T-cell (primary cell): ENCODE measurements around the gene KCNT1. TPM values are rescaled to one million over a fixed set of nuclear protein-coding genes. Genes with fewer than 3 reads are reported as not detected.

Experiments
- ATAC-seq, 4 experiments: fragments of 200-7000 bp in 3 of 4; fragments of 150-1000 bp in 1 of 4; cut with Tn5 transposase; replicated peaks in 1 of 4; 1 replicate in 3 of 4; 2 replicates in 1 of 4; pipeline ENCODE4 v1.10.0; 2021; ENCODE audit warnings: moderate library complexity in 3 of 4, mild to moderate bottlenecking in 2 of 4, moderate number of reproducible peaks in 1 of 4
- CTCF ChIA-PET, 2 donors: fragments of 300-600 bp; sonication (Branson Sonifier 250); formaldehyde crosslinking; loops; one replicate each; lab custom pipeline; 2022; ENCODE audit warnings: antibody characterized with exemption in 2 of 2; lab: Charles Lee
- POLR2A ChIA-PET, 2 donors: fragments of 300-600 bp; sonication (Branson Sonifier 250); formaldehyde crosslinking; loops; one replicate each; lab custom pipeline; 2022; ENCODE audit warnings: antibody characterized with exemption in 2 of 2; lab: Charles Lee
- DNase-seq, 35 experiments: peaks; one replicate each; pipeline versions ENCODE4 v3.0.0 to v3.0.0-alpha.2; 2013 to 2023
- H3K27ac ChIP-seq: one replicate; pipeline ENCODE4 v1.5.1; 2013; ENCODE audit warnings: low read length
- H3K27me3 ChIP-seq, 2 experiments: replicated peaks in 1 of 2; 1 replicate in 1 of 2; 2 replicates in 1 of 2; pipeline versions ENCODE4 v1.6.1 to v1.7.0; 2013; ENCODE audit warnings: low read length in 1 of 2, mixed read lengths in 1 of 2; ENCODE audit not compliant: control insufficient read depth in 2 of 2, insufficient read depth in 2 of 2; ENCODE audit errors: extremely low read depth in 1 of 2
- H3K36me3 ChIP-seq, 2 donors: 1 replicate in 1 of 2; 2 replicates in 1 of 2; pipeline versions ENCODE4 v1.6.1 to v1.7.0; 2013; ENCODE audit warnings: low read length in 1 of 2; ENCODE audit not compliant: control insufficient read depth in 2 of 2, insufficient read depth in 1 of 2; ENCODE audit errors: extremely low read depth in 1 of 2
- H3K4me1 ChIP-seq, 2 experiments: 1 replicate in 1 of 2; 2 replicates in 1 of 2; pipeline versions ENCODE4 v1.6.1 to v1.7.0; 2013; ENCODE audit warnings: low read length in 2 of 2, mixed read lengths in 1 of 2; ENCODE audit not compliant: insufficient read depth in 2 of 2, control insufficient read depth in 1 of 2; ENCODE audit errors: extremely low read depth in 1 of 2
- H3K4me3 ChIP-seq, 2 donors: 1 replicate in 1 of 2; 2 replicates in 1 of 2; pipeline versions ENCODE4 v1.5.1 to v1.7.0; 2013; ENCODE audit warnings: mild to moderate bottlenecking in 2 of 2, low read length in 1 of 2, moderate library complexity in 1 of 2; ENCODE audit not compliant: control insufficient read depth in 1 of 2; ENCODE audit errors: extremely low read depth in 1 of 2
- H3K9me3 ChIP-seq: 2 replicates; pipeline ENCODE4 v1.7.0; 2013
- H3K27ac Mint-ChIP-seq, 2 donors: one replicate each; pipeline ENCODE4 v1.8.0; 2020 to 2021; ENCODE audit warnings: mild to moderate bottlenecking in 2 of 2, mixed read lengths in 2 of 2
- H3K27me3 Mint-ChIP-seq, 2 donors: one replicate each; pipeline ENCODE4 v1.8.0; 2021 to 2022; ENCODE audit warnings: mixed read lengths in 2 of 2
- H3K36me3 Mint-ChIP-seq: one replicate; pipeline ENCODE4 v1.8.0; 2021; ENCODE audit warnings: mixed read lengths
- H3K4me1 Mint-ChIP-seq, 3 donors: one replicate each; pipeline ENCODE4 v1.8.0; 2020 to 2022; ENCODE audit warnings: mixed read lengths in 3 of 3, mild to moderate bottlenecking in 1 of 3
- H3K4me3 Mint-ChIP-seq, 3 donors: one replicate each; pipeline ENCODE4 v1.8.0; 2020 to 2022; ENCODE audit warnings: mild to moderate bottlenecking in 3 of 3, mixed read lengths in 3 of 3, moderate library complexity in 3 of 3
- H3K9me3 Mint-ChIP-seq, 3 donors: one replicate each; pipeline ENCODE4 v1.8.0; 2020 to 2022; ENCODE audit warnings: mixed read lengths in 3 of 3
- WGBS: methylation state at CpG from one replicate; pipeline ENCODE4 v1.1.5; 2013; ENCODE audit warnings: missing lambda C conversion rate; ENCODE audit not compliant: insufficient coverage; 5-methylcytosine and 5-hydroxymethylcytosine counted together
- total RNA-seq, 35 experiments: library from RNA in 6 of 35; stranded (reverse) in 6 of 35; fragments of 120-200 nt in 1 of 35; gene quantifications; one replicate each; pipeline versions ENCODE4 v1.2.1 to v1.2.4 and lab custom pipeline; 2013 to 2026

Gene KCNT1
- total RNA-seq, 5 donors from 2014 or later (not counting 1 experiment from before 2014, with no cell fraction given), result 0.07 to 0.54 (median 0.16) TPM; not detected in 2

DNA sequence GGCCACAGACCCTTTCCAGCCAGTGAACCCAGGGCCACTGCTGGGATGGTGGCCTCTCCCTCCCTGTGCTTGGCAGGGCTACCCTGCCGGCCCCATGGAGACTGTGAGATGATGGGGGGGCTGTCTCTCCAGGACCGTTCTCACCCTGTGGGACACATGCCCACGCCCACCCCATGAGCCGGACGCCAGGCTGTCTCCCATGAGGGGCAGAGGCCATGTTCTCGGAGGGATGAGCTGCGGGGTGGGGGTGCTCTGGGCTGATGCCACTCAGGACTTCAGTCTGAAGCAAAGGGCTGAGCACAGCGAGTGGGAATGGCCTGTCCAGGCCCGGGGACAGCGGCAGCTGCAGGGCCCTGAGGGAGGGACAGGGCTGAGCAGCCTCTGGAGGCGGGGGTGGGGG lies 88.9 kb downstream of the KCNT1 start:
- 87% methylated on average over 10 of the region's 11 CpGs for WGBS
- ChIA-PET CTCF (no interaction called here), POLR2A (no interaction called here)
- DNase-seq, result no peak
- no peaks in the 10 kb centered on the region for H3K4me1 ChIP-seq
- no peak overlapping the region for H3K27ac ChIP-seq
- Mint-ChIP-seq H3K4me1 (no peaks in the 10 kb centered on the region), H3K27me3 (no peaks in the 10 kb centered on the region), H3K9me3 (no peaks in the 10 kb centered on the region), H3K27ac (no peak overlapping the region), H3K4me3 (no peak overlapping the region), H3K36me3 (no peaks in the 10 kb centered on the region)
- H3K9me3 ChIP-seq, result no peaks in the 10 kb centered on the region
- H3K36me3 ChIP-seq, result no peaks in the 10 kb centered on the region
- no peak for ATAC-seq
- H3K27me3 ChIP-seq, result peaks cover 0 to 11% of the 10 kb centered on the region in 2 experiments
- H3K4me3 ChIP-seq, result no peak overlapping the region

DNA sequence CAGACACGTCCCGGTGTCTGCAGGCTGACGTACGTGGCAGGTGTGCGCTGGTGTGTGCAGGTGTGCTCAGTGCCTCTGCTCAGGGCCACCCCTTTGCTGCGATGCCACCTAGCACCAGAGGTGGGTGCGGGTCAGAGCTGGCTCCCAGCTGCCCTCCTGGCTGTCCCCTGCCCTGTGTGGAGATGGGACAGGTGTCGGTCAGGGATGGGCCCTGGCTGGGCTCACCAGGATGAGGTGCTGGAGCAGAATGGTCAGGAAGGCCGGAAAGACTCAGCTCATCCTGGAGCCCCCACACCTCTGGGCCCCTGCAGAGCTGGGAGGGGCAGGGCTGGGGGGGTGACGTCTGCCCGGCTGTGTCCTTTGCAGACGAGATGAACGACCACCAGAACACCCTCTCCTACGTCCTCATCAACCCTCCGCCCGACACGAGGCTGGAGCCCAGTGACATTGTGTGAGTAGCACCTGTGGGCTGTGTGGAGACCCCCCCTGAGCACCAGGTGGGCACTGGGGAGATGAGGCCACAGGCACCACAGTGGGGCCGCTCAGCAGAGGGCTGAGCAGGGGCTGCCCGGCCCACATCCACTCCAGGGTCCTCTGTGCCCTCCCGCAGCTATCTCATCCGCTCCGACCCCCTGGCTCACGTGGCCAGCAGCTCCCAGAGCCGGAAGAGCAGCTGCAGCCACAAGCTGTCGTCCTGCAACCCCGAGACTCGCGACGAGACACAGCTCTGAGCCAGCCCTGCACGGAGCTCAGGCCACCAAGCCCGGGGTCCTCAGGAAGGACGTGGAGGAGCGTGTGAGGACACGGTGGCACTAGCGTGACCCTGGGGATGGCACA lies 89.7 kb downstream of the KCNT1 start:
- Mint-ChIP-seq H3K27ac (no peak overlapping the region), H3K9me3 (no peaks in the 10 kb centered on the region), H3K4me1 (no peaks in the 10 kb centered on the region), H3K27me3 (no peaks in the 10 kb centered on the region), H3K4me3 (no peak overlapping the region), H3K36me3 (no peaks in the 10 kb centered on the region)
- Histone ChIP-seq H3K36me3 (no peaks in the 10 kb centered on the region), H3K27me3 (peaks cover 0 to 11% of the 10 kb centered on the region in 2 experiments), H3K9me3 (no peaks in the 10 kb centered on the region), H3K27ac (no peak overlapping the region), H3K4me3 (no peak overlapping the region), H3K4me1 (no peaks in the 10 kb centered on the region)
- no peak for ATAC-seq
- POLR2A ChIA-PET, result no interaction called here
- CTCF ChIA-PET, result no interaction called here
- 80% methylated on average over 30 of the region's 35 CpGs for WGBS
- DNase-seq, result no peak

DNA sequence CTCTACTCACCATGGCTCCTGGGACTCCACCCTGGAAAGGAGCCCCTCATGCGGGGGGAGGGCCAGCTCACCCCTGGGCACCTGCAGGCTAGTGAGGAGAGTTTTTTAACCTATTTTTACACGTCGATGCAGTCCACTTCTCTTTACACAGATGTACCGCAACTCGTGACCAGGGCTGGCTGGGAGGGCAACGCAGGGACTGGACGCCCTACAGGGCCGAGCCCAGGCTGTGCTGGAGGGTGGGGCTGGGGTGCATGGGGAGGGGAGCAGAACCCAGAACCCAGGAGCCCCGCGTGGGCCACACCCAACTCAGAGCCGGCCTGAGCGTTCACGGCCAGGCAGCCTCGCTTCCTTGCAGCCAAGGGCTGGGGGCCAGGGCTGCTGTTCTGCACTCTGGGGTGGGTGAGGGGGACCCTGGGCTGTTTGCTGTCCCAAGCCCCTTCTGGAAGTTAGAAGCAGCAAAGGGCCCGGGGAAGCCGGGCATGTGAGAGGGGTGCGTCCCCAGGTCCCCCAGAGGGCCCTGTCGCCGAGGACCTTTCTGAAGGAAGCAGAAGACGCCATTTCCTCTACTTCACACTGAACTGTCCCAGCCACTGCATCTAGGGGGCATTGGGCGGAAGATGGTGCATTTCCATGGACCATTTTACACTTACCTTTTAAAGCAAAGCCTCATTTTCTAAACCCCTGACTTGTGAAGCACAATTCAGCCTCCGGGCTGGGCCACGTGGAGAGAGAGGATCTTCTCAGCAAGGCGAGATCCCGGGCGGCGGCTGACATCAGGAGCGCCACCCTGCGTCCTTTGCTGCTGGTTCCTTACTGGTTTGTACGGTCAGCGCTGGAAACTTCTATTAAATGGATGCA lies 90.5 kb downstream of the KCNT1 start:
- WGBS, result 75% methylated on average over 8 of the region's 31 CpGs
- no peaks in the 10 kb centered on the region for H3K36me3 Mint-ChIP-seq

DNA sequence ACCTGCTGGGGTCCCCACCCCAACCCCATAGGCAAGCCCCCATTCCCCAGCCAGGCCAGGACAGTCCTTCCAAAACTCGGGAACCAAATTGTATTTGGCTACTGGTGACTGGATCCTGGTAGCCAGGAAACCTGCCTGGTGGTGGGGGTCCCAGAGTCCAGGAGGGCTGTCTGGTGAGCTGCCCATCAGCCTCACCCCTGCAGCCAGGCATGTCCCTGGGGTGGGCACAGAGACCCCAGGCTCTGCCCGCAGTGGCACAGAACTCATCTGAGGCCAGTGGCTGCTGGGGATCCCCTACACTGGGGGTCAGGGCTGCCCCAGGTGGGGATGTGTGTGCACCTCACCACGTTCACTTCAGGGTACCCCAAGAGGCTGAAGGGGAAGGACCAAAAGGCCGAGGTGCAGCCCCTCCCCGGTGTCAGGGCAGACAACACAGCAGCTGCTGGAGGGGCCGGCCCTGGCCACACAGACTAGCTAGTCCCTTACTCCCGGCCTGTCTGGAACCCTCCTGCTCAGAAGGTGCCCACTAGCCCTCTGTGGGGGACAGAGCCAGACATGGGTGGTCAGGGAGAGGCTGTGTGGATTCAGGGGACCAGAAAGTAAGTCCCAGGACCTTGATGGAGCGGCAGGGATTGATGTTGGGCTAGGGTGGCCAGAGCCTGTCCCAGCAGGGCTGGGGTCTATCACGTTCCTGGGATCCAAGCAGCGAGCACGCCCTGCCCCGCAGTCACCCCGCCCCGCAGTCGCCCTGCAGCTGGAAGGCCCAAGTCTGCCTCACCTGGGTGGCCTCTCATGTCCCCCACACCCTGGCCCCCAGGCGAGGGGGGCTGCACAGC lies 91.5 kb downstream of the KCNT1 start:
- Mint-ChIP-seq H3K4me1 (no peaks in the 10 kb centered on the region), H3K27ac (no peak overlapping the region), H3K4me3 (no peak overlapping the region), H3K9me3 (no peaks in the 10 kb centered on the region), H3K27me3 (peaks cover 0 to 1% of the 10 kb centered on the region in 2 donors), H3K36me3 (no peaks in the 10 kb centered on the region)
- Histone ChIP-seq H3K9me3 (no peaks in the 10 kb centered on the region), H3K4me3 (no peak overlapping the region), H3K4me1 (no peaks in the 10 kb centered on the region), H3K36me3 (no peaks in the 10 kb centered on the region), H3K27me3 (peaks cover 0 to 17% of the 10 kb centered on the region in 2 experiments), H3K27ac (no peak overlapping the region)
- DNase-seq, result no peak
- 79% methylated on average over 13 of the region's 16 CpGs for WGBS
- ATAC-seq, result no peak
- ChIA-PET POLR2A (no interaction called here), CTCF (no interaction called here)

More for the DNA sequence above, 90.5 kb downstream of the KCNT1 start:
- ATAC-seq (no peak), DNase-seq (no peak)
- H3K36me3 ChIP-seq, result no peaks in the 10 kb centered on the region
- Mint-ChIP-seq H3K4me1 (no peaks in the 10 kb centered on the region), H3K9me3 (no peaks in the 10 kb centered on the region), H3K27me3 (no peaks in the 10 kb centered on the region), H3K4me3 (no peak overlapping the region), H3K27ac (no peak overlapping the region)
- H3K27ac ChIP-seq, result no peak overlapping the region
- peaks cover 0 to 14% of the 10 kb centered on the region in 2 experiments for H3K27me3 ChIP-seq
- POLR2A ChIA-PET, result no interaction called here
- no peaks in the 10 kb centered on the region for H3K4me1 ChIP-seq
- no peaks in the 10 kb centered on the region for H3K9me3 ChIP-seq
- no peak overlapping the region for H3K4me3 ChIP-seq
- CTCF ChIA-PET, result no interaction called here

DNA sequence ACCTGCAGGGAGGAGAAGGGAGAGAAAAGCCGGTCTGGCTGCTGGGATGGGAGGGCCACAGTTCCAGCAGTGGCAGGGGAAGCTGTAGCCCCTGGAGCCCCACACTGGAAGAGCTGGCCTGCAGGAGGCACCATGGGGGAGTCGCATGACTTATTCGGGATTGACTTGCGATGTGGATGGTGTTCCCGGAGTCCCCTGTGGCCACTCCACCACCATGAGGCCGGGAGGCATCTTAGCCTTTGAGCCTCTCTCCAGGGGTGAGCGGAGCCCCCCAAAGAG lies 92.0 kb downstream of the KCNT1 start:
- DNase-seq, result no peak
- WGBS, result 90% methylated on average over 6 of the region's 7 CpGs
- POLR2A ChIA-PET, result no interaction called here

DNA sequence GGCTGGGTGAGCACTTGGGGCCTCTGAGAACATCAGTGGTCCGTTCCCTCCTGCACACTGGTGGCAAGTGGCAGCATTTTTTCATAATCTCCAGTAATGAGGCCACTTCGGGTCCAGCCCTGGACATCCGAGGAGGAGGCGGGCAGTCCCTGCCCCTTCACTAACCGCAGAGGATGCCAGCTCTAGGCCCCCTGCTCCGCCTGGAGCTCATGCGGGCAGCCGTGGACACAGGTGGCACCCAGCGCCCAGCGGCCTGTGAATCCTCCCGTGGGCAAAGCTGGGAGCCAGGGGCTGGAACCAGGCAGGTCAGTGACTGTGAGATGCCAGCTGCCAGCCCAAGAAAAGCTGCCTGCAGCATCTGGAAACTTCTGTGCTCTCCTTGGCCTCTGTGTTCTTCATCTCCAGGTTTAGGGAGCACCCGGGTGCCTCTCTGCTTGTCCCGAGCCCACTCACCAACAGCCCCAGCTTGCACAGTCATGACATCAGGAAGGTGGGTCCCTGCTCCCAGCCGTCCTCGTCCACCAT lies 92.4 kb downstream of the KCNT1 start:
- DNase-seq (no peak), ATAC-seq (no peak)
- ChIA-PET POLR2A (no interaction called here), CTCF (no interaction called here)
- WGBS, result 87% methylated on average over 13 of the region's 15 CpGs
- Histone ChIP-seq H3K27me3 (peaks cover 0 to 14% of the 10 kb centered on the region in 2 experiments), H3K27ac (no peak overlapping the region), H3K36me3 (no peaks in the 10 kb centered on the region), H3K4me3 (no peak overlapping the region), H3K9me3 (no peaks in the 10 kb centered on the region), H3K4me1 (no peaks in the 10 kb centered on the region)
- peaks cover 0 to 1% of the 10 kb centered on the region in 2 donors for H3K27me3 Mint-ChIP-seq
- no peak overlapping the region for H3K27ac Mint-ChIP-seq
- no peak overlapping the region for H3K4me3 Mint-ChIP-seq
- H3K9me3 Mint-ChIP-seq, result no peaks in the 10 kb centered on the region
- H3K36me3 Mint-ChIP-seq, result no peaks in the 10 kb centered on the region
- H3K4me1 Mint-ChIP-seq, result no peaks in the 10 kb centered on the region

More for the DNA sequence above, 92.0 kb downstream of the KCNT1 start:
- no peaks in the 10 kb centered on the region for H3K4me1 Mint-ChIP-seq
- no peaks in the 10 kb centered on the region for H3K36me3 ChIP-seq
- H3K9me3 ChIP-seq, result no peaks in the 10 kb centered on the region
- H3K27ac Mint-ChIP-seq, result no peak overlapping the region
- H3K4me3 Mint-ChIP-seq, result no peak overlapping the region
- ATAC-seq, result no peak
- CTCF ChIA-PET, result no interaction called here
- no peak overlapping the region for H3K27ac ChIP-seq
- H3K27me3 ChIP-seq, result peaks cover 0 to 14% of the 10 kb centered on the region in 2 experiments
- no peaks in the 10 kb centered on the region for H3K36me3 Mint-ChIP-seq
- no peaks in the 10 kb centered on the region for H3K9me3 Mint-ChIP-seq
- H3K4me3 ChIP-seq, result no peak overlapping the region
- peaks cover 0 to 1% of the 10 kb centered on the region in 2 donors for H3K27me3 Mint-ChIP-seq
- H3K4me1 ChIP-seq, result no peaks in the 10 kb centered on the region
